A549 treated with CORT108297 at 1 μM for 4 hours (cell line): Measurements from ENCODE around the gene UBE2E1. TPM values are rescaled to one million over a fixed set of nuclear protein-coding genes. Genes with fewer than 3 reads are reported as not detected.

Experiments used
- total RNA-seq: library from RNA; stranded (reverse); fragments of 200-300 nt; extraction: Qiagen RNA extraction; gene quantifications from 5 replicates; pipeline ENCODE4 v1.2.3, GENCODE V29; 2022

The UBE2E1 gene
- total RNA-seq = 94.2 to 103 TPM (median 95.5 TPM) in 5 replicates

GRCh38 chr3:23805633-23806533, at the start of gene UBE2E1:
Gene UBE2E1, plus strand, starts transcription at chr3:23805955. Its CDS starts 1,315 bp downstream, at chr3:23807270.

GRCh38 chr3:23916886-23917678, 111.3 kb downstream of the UBE2E1 start, which contains the start of the genes NKIRAS1 and RPL15:
Gene NKIRAS1, minus strand, starts transcription at chr3:23916990. Its CDS starts 6,086 bp downstream, at chr3:23910904.
Gene RPL15, plus strand, starts transcription at chr3:23917132. Its CDS starts 728 bp downstream, at chr3:23917860.

Other genes starting within 250 kb of the UBE2E1 start
- gene NKIRAS1, start 111.0 kb downstream of the UBE2E1 start, total RNA-seq = 7.9 to 10.5 TPM (median 9.2 TPM) in 5 replicates
- 2,894 to 3,109 TPM (median 2,991 TPM) in 5 replicates for gene RPL15, start 111.2 kb downstream of the UBE2E1 start, total RNA-seq
- 5.4 to 7.1 TPM (median 6.6 TPM) in 5 replicates for gene NR1D2, start 139.3 kb downstream of the UBE2E1 start, total RNA-seq